Mesendoderm (in vitro differentiated cells): Measurements from ENCODE around the gene ITGB1BP1.

Source experiments
- DNase-seq: peaks from one replicate; pipeline ENCODE4 v3.0.0; 2013
- H2AK5ac ChIP-seq: 2 replicates; pipeline ENCODE4 v1.6.1; 2013; ENCODE audit warnings: low read length, inconsistent platforms
- H2BK120ac ChIP-seq: 2 replicates; pipeline ENCODE4 v1.6.1; 2013; ENCODE audit warnings: low read depth, mild to moderate bottlenecking, low read length, moderate library complexity, mixed read lengths
- H2BK15ac ChIP-seq: replicated peaks from 2 replicates; pipeline ENCODE4 v1.6.1; 2013; ENCODE audit warnings: low read depth, mild to moderate bottlenecking, moderate library complexity
- H2BK5ac ChIP-seq: 2 replicates; pipeline ENCODE4 v1.6.1; 2013; ENCODE audit warnings: low read length, inconsistent platforms
- H3K18ac ChIP-seq: 2 replicates; pipeline ENCODE4 v1.6.1; 2013; ENCODE audit warnings: mild to moderate bottlenecking, low read length, mixed read lengths
- H3K23ac ChIP-seq: one replicate; pipeline ENCODE4 v1.6.1; 2013; ENCODE audit warnings: low read length
- H3K27ac ChIP-seq: 2 replicates; pipeline ENCODE4 v1.5.1; 2013; ENCODE audit warnings: low read depth, mild to moderate bottlenecking, inconsistent platforms, low read length, moderate library complexity
- H3K27me3 ChIP-seq: 2 replicates; pipeline ENCODE4 v1.6.1; 2013; ENCODE audit warnings: low read length, control low read depth, mild to moderate bottlenecking, inconsistent platforms; ENCODE audit not compliant: insufficient read depth, poor library complexity
- H3K36me3 ChIP-seq: 2 replicates; pipeline ENCODE4 v1.6.1; 2013; ENCODE audit warnings: low read length, inconsistent platforms; ENCODE audit not compliant: control insufficient read depth, insufficient read depth
- H3K4ac ChIP-seq: one replicate; pipeline ENCODE4 v1.6.1; 2013; ENCODE audit warnings: low read depth, mild to moderate bottlenecking, low read length, moderate library complexity
- H3K4me1 ChIP-seq: 2 replicates; pipeline ENCODE4 v1.6.1; 2013; ENCODE audit warnings: low read depth, low read length, inconsistent platforms; ENCODE audit not compliant: control insufficient read depth
- H3K4me2 ChIP-seq: 2 replicates; pipeline ENCODE4 v1.6.1; 2013; ENCODE audit warnings: low read length
- H3K4me3 ChIP-seq: 2 replicates; pipeline ENCODE4 v1.5.1; 2013; ENCODE audit warnings: mild to moderate bottlenecking, low read length
- H3K56ac ChIP-seq: one replicate; pipeline ENCODE4 v1.6.1; 2013; ENCODE audit warnings: low read length
- H3K79me1 ChIP-seq: 2 replicates; pipeline ENCODE4 v1.6.1; 2013; ENCODE audit warnings: low read length, inconsistent platforms
- H3K79me2 ChIP-seq: 2 replicates; pipeline ENCODE4 v1.6.1; 2013; ENCODE audit warnings: mild to moderate bottlenecking, low read length; ENCODE audit not compliant: control insufficient read depth, insufficient read depth
- H3K9ac ChIP-seq: 2 replicates; pipeline ENCODE4 v1.6.1; 2013; ENCODE audit warnings: low read length, inconsistent platforms
- H4K5ac ChIP-seq: one replicate; pipeline ENCODE4 v1.6.1; 2013; ENCODE audit warnings: low read length
- H4K8ac ChIP-seq: one replicate; pipeline ENCODE4 v1.6.1; 2013; ENCODE audit warnings: low read depth, mild to moderate bottlenecking, control low read depth, low read length, moderate library complexity
- WGBS: extraction: QIAGEN DNeasy Blood & Tissue Kit; methylation state at CpG from one replicate; pipeline ENCODE4 v1.1.7; 2013; ENCODE audit warnings: low lambda C conversion rate, missing lambda C conversion rate; ENCODE audit not compliant: insufficient coverage; ENCODE audit errors: extremely low coverage; 5-methylcytosine and 5-hydroxymethylcytosine counted together

Gene ITGB1BP1

DNA sequence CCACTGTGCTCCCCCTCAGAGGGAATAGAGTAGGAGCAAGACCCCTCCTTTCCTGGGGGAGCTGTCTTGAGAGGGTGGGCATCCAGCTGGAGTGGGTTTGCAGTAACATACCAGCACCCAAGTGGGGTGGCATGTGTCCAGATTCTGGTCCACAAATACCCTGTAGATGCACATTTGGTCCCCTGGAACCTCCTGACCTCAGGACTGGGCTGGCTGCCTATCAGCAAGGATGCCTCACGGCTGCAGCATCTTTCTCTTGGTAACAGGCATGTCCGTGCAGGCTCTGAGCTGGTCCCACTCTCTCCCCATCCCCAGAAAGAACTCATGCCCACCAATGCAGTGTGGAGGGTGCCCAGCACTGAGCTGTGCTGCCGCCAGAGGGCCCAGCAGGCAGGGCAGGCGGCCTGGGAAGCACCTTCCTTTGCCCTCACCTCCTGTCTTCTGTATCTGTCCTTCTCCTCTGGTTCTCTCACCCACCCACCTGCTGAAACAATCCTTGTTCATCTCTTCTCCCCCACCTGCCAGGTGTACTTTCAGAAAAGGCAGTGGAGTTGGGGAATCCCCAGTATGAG lies 47.4 kb downstream of the ITGB1BP1 start:
- no CpG with 5 or more reads among the region's 4 CpGs for WGBS
- H3K18ac ChIP-seq = no peak overlapping the region
- H3K27me3 ChIP-seq = no peaks in the 10 kb centered on the region
- no peak overlapping the region for H3K4ac ChIP-seq
- no peak overlapping the region for H2BK120ac ChIP-seq
- H4K8ac ChIP-seq = no peak overlapping the region
- no peak overlapping the region for H2BK5ac ChIP-seq
- H3K4me2 ChIP-seq = no peak overlapping the region
- H3K4me1 ChIP-seq = no peaks in the 10 kb centered on the region
- no peak overlapping the region for H2AK5ac ChIP-seq
- H3K27ac ChIP-seq = no peak overlapping the region
- no peak overlapping the region for H3K56ac ChIP-seq
- H3K36me3 ChIP-seq = peaks cover 2% of the 10 kb centered on the region
- H3K4me3 ChIP-seq = no peak overlapping the region
- no peak overlapping the region for H3K9ac ChIP-seq
- no peak overlapping the region for H3K23ac ChIP-seq
- H3K79me2 ChIP-seq = no peaks in the 10 kb centered on the region
- H3K79me1 ChIP-seq = no peaks in the 10 kb centered on the region
- no peak overlapping the region for H2BK15ac ChIP-seq
- H4K5ac ChIP-seq = no peak overlapping the region
- no peak for DNase-seq

- H3K9ac ChIP-seq = no peak overlapping the region
- H3K79me2 ChIP-seq = no peaks in the 10 kb centered on the region
- H3K27me3 ChIP-seq = no peaks in the 10 kb centered on the region
- no peaks in the 10 kb centered on the region for H3K36me3 ChIP-seq
- H4K8ac ChIP-seq = no peak overlapping the region
- no peak overlapping the region for H2BK5ac ChIP-seq
- H3K4ac ChIP-seq = no peak overlapping the region
- H3K23ac ChIP-seq = no peak overlapping the region
- H3K4me2 ChIP-seq = no peak overlapping the region
- no peaks in the 10 kb centered on the region for H3K4me1 ChIP-seq
- DNase-seq = no peak
- H2AK5ac ChIP-seq = no peak overlapping the region
- no peak overlapping the region for H3K27ac ChIP-seq
- no peak overlapping the region for H3K18ac ChIP-seq
- no peaks in the 10 kb centered on the region for H3K79me1 ChIP-seq
- no peak overlapping the region for H2BK15ac ChIP-seq
- H3K56ac ChIP-seq = no peak overlapping the region
- H4K5ac ChIP-seq = no peak overlapping the region
- H2BK120ac ChIP-seq = no peak overlapping the region
- WGBS = no CpG with 5 or more reads among the region's 18 CpGs
- H3K4me3 ChIP-seq = no peak overlapping the region
These were observed 49.1 kb downstream of the ITGB1BP1 start for GRCh38 chr2:9374071-9374730.

GRCh38 chr2:9373476-9373875 lies 49.9 kb downstream of the ITGB1BP1 start:
- no CpG with 5 or more reads among the region's 6 CpGs for WGBS
- H3K56ac ChIP-seq = no peak overlapping the region
- H3K4me2 ChIP-seq = no peak overlapping the region
- H4K8ac ChIP-seq = no peak overlapping the region
- H3K27ac ChIP-seq = no peak overlapping the region
- no peak overlapping the region for H3K4ac ChIP-seq
- H3K4me3 ChIP-seq = no peak overlapping the region
- no peak overlapping the region for H3K18ac ChIP-seq
- no peak for DNase-seq
- no peak overlapping the region for H3K9ac ChIP-seq
- no peak overlapping the region for H4K5ac ChIP-seq
- no peaks in the 10 kb centered on the region for H3K79me1 ChIP-seq
- no peak overlapping the region for H2AK5ac ChIP-seq
- H2BK15ac ChIP-seq = no peak overlapping the region
- no peak overlapping the region for H2BK120ac ChIP-seq
- no peak overlapping the region for H3K23ac ChIP-seq
- no peaks in the 10 kb centered on the region for H3K79me2 ChIP-seq
- no peaks in the 10 kb centered on the region for H3K36me3 ChIP-seq
- no peak overlapping the region for H2BK5ac ChIP-seq
- no peaks in the 10 kb centered on the region for H3K27me3 ChIP-seq
- no peaks in the 10 kb centered on the region for H3K4me1 ChIP-seq

DNA sequence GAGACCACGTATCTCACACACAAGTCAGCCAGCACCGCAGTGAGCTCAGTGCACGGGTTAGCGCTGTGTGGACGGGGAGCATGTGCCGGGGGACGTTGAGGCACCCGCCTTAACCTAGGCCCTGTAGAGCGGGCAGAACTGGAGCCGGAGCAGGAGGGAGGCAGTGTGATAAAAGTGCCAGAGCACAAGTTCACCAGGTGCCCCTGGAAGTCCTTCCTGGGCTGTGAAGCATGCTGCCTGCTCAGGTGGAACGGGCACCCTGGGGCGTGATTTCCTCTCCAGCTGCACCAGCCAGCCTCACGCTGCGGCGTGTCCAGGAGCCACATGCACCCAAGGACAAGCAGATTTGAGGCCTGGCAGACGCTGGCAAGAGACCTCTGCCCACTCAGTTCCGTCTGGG lies 50.3 kb downstream of the ITGB1BP1 start:
- H2BK5ac ChIP-seq = no peak overlapping the region
- no peak overlapping the region for H3K56ac ChIP-seq
- WGBS = no CpG with 5 or more reads among the region's 17 CpGs
- H3K27ac ChIP-seq = no peak overlapping the region
- H3K4me3 ChIP-seq = no peak overlapping the region
- H3K18ac ChIP-seq = no peak overlapping the region
- H3K4ac ChIP-seq = no peak overlapping the region
- H2BK15ac ChIP-seq = no peak overlapping the region
- no peaks in the 10 kb centered on the region for H3K79me2 ChIP-seq
- no peak for DNase-seq
- no peak overlapping the region for H4K5ac ChIP-seq
- H3K27me3 ChIP-seq = no peaks in the 10 kb centered on the region
- no peaks in the 10 kb centered on the region for H3K4me1 ChIP-seq
- H4K8ac ChIP-seq = no peak overlapping the region
- H3K9ac ChIP-seq = no peak overlapping the region
- H3K36me3 ChIP-seq = no peaks in the 10 kb centered on the region
- H2BK120ac ChIP-seq = no peak overlapping the region
- no peaks in the 10 kb centered on the region for H3K79me1 ChIP-seq
- H3K23ac ChIP-seq = no peak overlapping the region
- no peak overlapping the region for H3K4me2 ChIP-seq
- H2AK5ac ChIP-seq = no peak overlapping the region

- no peak overlapping the region for H4K8ac ChIP-seq
- no peaks in the 10 kb centered on the region for H3K79me1 ChIP-seq
- no CpG with 5 or more reads among the region's 11 CpGs for WGBS
- no peak overlapping the region for H3K27ac ChIP-seq
- H2BK5ac ChIP-seq = no peak overlapping the region
- no peak overlapping the region for H3K4me3 ChIP-seq
- no peak overlapping the region for H3K4me2 ChIP-seq
- no peak overlapping the region for H2BK15ac ChIP-seq
- no peaks in the 10 kb centered on the region for H3K36me3 ChIP-seq
- no peak overlapping the region for H3K18ac ChIP-seq
- H2AK5ac ChIP-seq = no peak overlapping the region
- H3K56ac ChIP-seq = no peak overlapping the region
- no peak overlapping the region for H2BK120ac ChIP-seq
- H3K4ac ChIP-seq = no peak overlapping the region
- no peak overlapping the region for H3K23ac ChIP-seq
- no peaks in the 10 kb centered on the region for H3K27me3 ChIP-seq
- no peak overlapping the region for H4K5ac ChIP-seq
- H3K9ac ChIP-seq = no peak overlapping the region
- no peaks in the 10 kb centered on the region for H3K4me1 ChIP-seq
- no peak for DNase-seq
- no peaks in the 10 kb centered on the region for H3K79me2 ChIP-seq
These were observed 52.6 kb downstream of the ITGB1BP1 start for GRCh38 chr2:9370746-9371145.

DNA sequence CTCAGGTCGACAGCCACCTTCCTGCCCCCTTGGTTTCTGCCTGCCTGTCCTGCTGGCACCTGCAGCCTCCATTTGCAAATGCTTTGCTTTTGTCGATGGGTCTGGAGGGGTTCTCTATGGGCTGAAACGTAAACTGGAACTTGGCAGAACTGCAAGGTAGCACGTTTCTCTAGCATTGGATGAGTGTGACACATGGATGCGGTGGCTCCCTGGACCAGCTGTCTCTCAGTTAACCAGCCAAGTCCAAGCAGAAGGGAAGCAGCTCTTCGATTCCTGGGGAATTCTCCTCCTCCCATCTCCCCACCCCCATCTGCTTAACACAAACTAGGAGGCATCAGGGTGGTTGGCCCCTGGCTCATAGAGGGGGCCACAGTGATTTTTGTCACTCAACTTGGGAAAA lies 57.3 kb downstream of the ITGB1BP1 start:
- H3K18ac ChIP-seq = no peak overlapping the region
- H3K27me3 ChIP-seq = no peaks in the 10 kb centered on the region
- no peak overlapping the region for H3K4me2 ChIP-seq
- H2BK5ac ChIP-seq = no peak overlapping the region
- H3K27ac ChIP-seq = no peak overlapping the region
- H4K5ac ChIP-seq = no peak overlapping the region
- H3K4me3 ChIP-seq = no peak overlapping the region
- WGBS = no CpG with 5 or more reads among the region's 6 CpGs
- H3K23ac ChIP-seq = no peak overlapping the region
- H3K79me2 ChIP-seq = no peaks in the 10 kb centered on the region
- DNase-seq = no peak
- no peak overlapping the region for H3K4ac ChIP-seq
- no peak overlapping the region for H2BK120ac ChIP-seq
- H3K36me3 ChIP-seq = no peaks in the 10 kb centered on the region
- H3K4me1 ChIP-seq = no peaks in the 10 kb centered on the region
- no peak overlapping the region for H2AK5ac ChIP-seq
- H4K8ac ChIP-seq = no peak overlapping the region
- H3K56ac ChIP-seq = no peak overlapping the region
- no peak overlapping the region for H2BK15ac ChIP-seq
- H3K9ac ChIP-seq = no peak overlapping the region
- H3K79me1 ChIP-seq = no peaks in the 10 kb centered on the region
